Upper lobe of left lung (tissue), 4 donors: ENCODE data around the gene KMT2E.

Source experiments
- CTCF ChIP-seq, 6 experiments: fragments of 450-650 bp in 4 of 6; fragments of 200-600 bp in 2 of 6; sonication (generic) in 2 of 6; IDR thresholded peaks; one replicate each; pipeline ENCODE4 v1.5.1; 2016 to 2019; ENCODE audit warnings: antibody characterized with exemption in 6 of 6
- EP300 ChIP-seq, 4 donors: sonication (generic); formaldehyde crosslinking; IDR thresholded peaks; one replicate each; pipeline ENCODE4 v1.5.1; 2017; ENCODE audit warnings: antibody characterized with exemption in 4 of 4, control low read depth in 2 of 4
- POLR2A ChIP-seq, 4 donors: fragments of 450-650 bp; IDR thresholded peaks; one replicate each; pipeline ENCODE4 v1.5.1; 2016 to 2017; ENCODE audit warnings: antibody characterized with exemption in 4 of 4, mild to moderate bottlenecking in 2 of 4
- POLR2AphosphoS5 ChIP-seq, 2 donors: sonication (generic); formaldehyde crosslinking; IDR thresholded peaks; one replicate each; pipeline ENCODE4 v1.5.1; 2017; ENCODE audit warnings: antibody characterized with exemption in 2 of 2

- TF ChIP-seq CTCF (IDR thresholded peaks at IDR 0.05) (no peak), POLR2A (IDR thresholded peaks at IDR 0.05) (no peak), EP300 (IDR thresholded peaks at IDR 0.05) (no peak), POLR2AphosphoS5 (IDR thresholded peaks at IDR 0.05) (no peak)
These were observed 13.3 kb downstream of the KMT2E start for GRCh38 chr7:105027176-105027853.
